SH-SY5Y (cell line): ENCODE results near the gene SDHAF2.

Experiments
- GATA2 ChIP-seq: IDR thresholded peaks from 2 replicates; pipeline ENCODE4 v1.6.1; 2011; ENCODE audit warnings: mild to moderate bottlenecking, low read depth, low read length
- GATA3 ChIP-seq: IDR thresholded peaks from 2 replicates; pipeline ENCODE4 v1.6.1; 2011; ENCODE audit warnings: low read depth, mild to moderate bottlenecking, low read length, moderate library complexity

The SDHAF2 gene

GRCh38 chr11:61414547-61414946, 15.4 kb upstream of the SDHAF2 start:
- TF ChIP-seq GATA2 (no peak), GATA3 (no peak)

GRCh38 chr11:61415381-61415780, 14.5 kb upstream of the SDHAF2 start:
- TF ChIP-seq GATA3 (no peak), GATA2 (no peak)

GRCh38 chr11:61416941-61417340, 13.0 kb upstream of the SDHAF2 start:
- TF ChIP-seq GATA2 (no peak), GATA3 (no peak)

- TF ChIP-seq GATA3: no peak
- no peak for TF ChIP-seq GATA2
These were observed 12.3 kb upstream of the SDHAF2 start for GRCh38 chr11:61417670-61418069.

GRCh38 chr11:61418136-61418535, 11.8 kb upstream of the SDHAF2 start:
- no peak for TF ChIP-seq GATA2
- TF ChIP-seq GATA3: no peak

- TF ChIP-seq GATA2: no peak
- TF ChIP-seq GATA3: no peak
These were observed 7.7 kb upstream of the SDHAF2 start for GRCh38 chr11:61422226-61422625.

- TF ChIP-seq GATA2: no peak
- TF ChIP-seq GATA3: no peak
These were observed 4.4 kb upstream of the SDHAF2 start for GRCh38 chr11:61425367-61426131.

- no peak for TF ChIP-seq GATA3
These were observed 606 bp upstream of the SDHAF2 start for GRCh38 chr11:61429346-61429690.

GRCh38 chr11:61437496-61437895, 7.6 kb downstream of the SDHAF2 start:
- TF ChIP-seq GATA3 (no peak), GATA2 (no peak)

- TF ChIP-seq GATA3 (no peak), GATA2 (no peak)
These were observed 9.7 kb downstream of the SDHAF2 start for GRCh38 chr11:61439615-61440014.

- TF ChIP-seq GATA2 (no peak), GATA3 (no peak)
These were observed 12.7 kb downstream of the SDHAF2 start for GRCh38 chr11:61442616-61443015.

GRCh38 chr11:61445516-61445915, 15.6 kb downstream of the SDHAF2 start:
- no peak for TF ChIP-seq GATA2
- no peak for TF ChIP-seq GATA3

- TF ChIP-seq GATA2: no peak
- TF ChIP-seq GATA3: no peak
These were observed 16.3 kb downstream of the SDHAF2 start for GRCh38 chr11:61446211-61446651.

GRCh38 chr11:61447601-61448551, 18.0 kb downstream of the SDHAF2 start:
- TF ChIP-seq GATA2: no peak
- TF ChIP-seq GATA3: no peak

- TF ChIP-seq GATA3 (no peak), GATA2 (no peak)
These were observed 18.6 kb downstream of the SDHAF2 start for GRCh38 chr11:61448552-61448927.

- no peak for TF ChIP-seq GATA2
These were observed 22.9 kb downstream of the SDHAF2 start for GRCh38 chr11:61452825-61453224.
